ENCODE results near the gene KRT222.

GRCh38 chr17:40615068-40615840, 49.7 kb downstream of the KRT222 start:
- no peak for TF ChIP-seq EP300 (IDR thresholded peaks at IDR 0.05; ENCODE audit: low read depth in 2 of 2, low read length in 2 of 2)
- TF ChIP-seq EP300 (CRISPR knock-in tag; IDR thresholded peaks at IDR 0.05; ENCODE audit: borderline replicate concordance) = no peak
- no peak for TF ChIP-seq ZMAT3 (CRISPR knock-in tag; conservative IDR thresholded peaks at IDR 0.05)
- TF ChIP-seq USF2 (IDR thresholded peaks at IDR 0.05; ENCODE audit: low read depth, low read length) = no peak
- no peak for TF ChIP-seq USF2 (CRISPR knock-in tag; IDR thresholded peaks at IDR 0.05; ENCODE audit: borderline replicate concordance)
- TF ChIP-seq RELA (CRISPR knock-in tag; IDR thresholded peaks at IDR 0.05) = no peak
- no peak for TF ChIP-seq POLR2A (IDR thresholded peaks at IDR 0.05; ENCODE audit: insufficient read depth in 1 of 2, low read depth in 2 of 2, low read length in 2 of 2)
- TF ChIP-seq, protein P1, sequence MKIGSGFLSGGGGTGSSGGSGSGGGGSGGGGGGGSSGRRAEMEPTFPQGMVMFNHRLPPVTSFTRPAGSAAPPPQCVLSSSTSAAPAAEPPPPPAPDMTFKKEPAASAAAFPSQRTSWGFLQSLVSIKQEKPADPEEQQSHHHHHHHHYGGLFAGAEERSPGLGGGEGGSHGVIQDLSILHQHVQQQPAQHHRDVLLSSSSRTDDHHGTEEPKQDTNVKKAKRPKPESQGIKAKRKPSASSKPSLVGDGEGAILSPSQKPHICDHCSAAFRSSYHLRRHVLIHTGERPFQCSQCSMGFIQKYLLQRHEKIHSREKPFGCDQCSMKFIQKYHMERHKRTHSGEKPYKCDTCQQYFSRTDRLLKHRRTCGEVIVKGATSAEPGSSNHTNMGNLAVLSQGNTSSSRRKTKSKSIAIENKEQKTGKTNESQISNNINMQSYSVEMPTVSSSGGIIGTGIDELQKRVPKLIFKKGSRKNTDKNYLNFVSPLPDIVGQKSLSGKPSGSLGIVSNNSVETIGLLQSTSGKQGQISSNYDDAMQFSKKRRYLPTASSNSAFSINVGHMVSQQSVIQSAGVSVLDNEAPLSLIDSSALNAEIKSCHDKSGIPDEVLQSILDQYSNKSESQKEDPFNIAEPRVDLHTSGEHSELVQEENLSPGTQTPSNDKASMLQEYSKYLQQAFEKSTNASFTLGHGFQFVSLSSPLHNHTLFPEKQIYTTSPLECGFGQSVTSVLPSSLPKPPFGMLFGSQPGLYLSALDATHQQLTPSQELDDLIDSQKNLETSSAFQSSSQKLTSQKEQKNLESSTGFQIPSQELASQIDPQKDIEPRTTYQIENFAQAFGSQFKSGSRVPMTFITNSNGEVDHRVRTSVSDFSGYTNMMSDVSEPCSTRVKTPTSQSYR (CRISPR knock-in tag; IDR thresholded peaks at IDR 0.05; ENCODE audit: borderline replicate concordance) = no peak
- TF ChIP-seq MEF2D (CRISPR knock-in tag; IDR thresholded peaks at IDR 0.05) = no peak
- no peak for TF ChIP-seq HNRNPLL (IDR thresholded peaks at IDR 0.05; ENCODE audit: low read depth, low read length, poor library complexity, severe bottlenecking)
- TF ChIP-seq RAD21 (CRISPR knock-in tag; IDR thresholded peaks at IDR 0.05) = peak; percentile 95
- TF ChIP-seq, protein P2, sequence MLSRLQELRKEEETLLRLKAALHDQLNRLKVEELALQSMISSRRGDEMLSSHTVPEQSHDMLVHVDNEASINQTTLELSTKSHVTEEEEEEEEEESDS (CRISPR knock-in tag; IDR thresholded peaks at IDR 0.05; ENCODE audit: borderline replicate concordance) = no peak
- TF ChIP-seq, protein P3, sequence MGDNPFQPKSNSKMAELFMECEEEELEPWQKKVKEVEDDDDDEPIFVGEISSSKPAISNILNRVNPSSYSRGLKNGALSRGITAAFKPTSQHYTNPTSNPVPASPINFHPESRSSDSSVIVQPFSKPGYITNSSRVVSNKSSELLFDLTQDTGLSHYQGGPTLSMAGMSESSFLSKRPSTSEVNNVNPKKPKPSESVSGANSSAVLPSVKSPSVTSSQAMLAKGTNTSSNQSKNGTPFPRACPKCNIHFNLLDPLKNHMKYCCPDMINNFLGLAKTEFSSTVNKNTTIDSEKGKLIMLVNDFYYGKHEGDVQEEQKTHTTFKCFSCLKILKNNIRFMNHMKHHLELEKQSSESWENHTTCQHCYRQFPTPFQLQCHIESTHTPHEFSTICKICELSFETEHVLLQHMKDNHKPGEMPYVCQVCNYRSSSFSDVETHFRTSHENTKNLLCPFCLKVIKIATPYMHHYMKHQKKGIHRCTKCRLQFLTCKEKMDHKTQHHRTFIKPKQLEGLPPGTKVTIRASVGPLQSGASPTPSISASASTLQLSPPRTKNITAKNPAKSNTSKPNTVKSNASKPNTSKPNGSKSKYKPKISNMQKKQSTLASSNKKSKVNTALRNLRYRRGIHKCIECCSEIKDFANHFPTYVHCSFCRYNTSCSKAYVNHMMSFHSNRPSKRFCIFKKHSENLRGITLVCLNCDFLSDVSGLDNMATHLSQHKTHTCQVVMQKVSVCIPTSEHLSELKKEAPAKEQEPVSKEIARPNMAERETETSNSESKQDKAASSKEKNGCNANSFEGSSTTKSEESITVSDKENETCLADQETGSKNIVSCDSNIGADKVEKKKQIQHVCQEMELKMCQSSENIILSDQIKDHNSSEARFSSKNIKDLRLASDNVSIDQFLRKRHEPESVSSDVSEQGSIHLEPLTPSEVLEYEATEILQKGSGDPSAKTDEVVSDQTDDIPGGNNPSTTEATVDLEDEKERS (CRISPR knock-in tag; IDR thresholded peaks at IDR 0.05) = no peak
- TF ChIP-seq ZNF282 (IDR thresholded peaks at IDR 0.05; ENCODE audit: partially characterized antibody) = no peak
- TF ChIP-seq, protein P4, sequence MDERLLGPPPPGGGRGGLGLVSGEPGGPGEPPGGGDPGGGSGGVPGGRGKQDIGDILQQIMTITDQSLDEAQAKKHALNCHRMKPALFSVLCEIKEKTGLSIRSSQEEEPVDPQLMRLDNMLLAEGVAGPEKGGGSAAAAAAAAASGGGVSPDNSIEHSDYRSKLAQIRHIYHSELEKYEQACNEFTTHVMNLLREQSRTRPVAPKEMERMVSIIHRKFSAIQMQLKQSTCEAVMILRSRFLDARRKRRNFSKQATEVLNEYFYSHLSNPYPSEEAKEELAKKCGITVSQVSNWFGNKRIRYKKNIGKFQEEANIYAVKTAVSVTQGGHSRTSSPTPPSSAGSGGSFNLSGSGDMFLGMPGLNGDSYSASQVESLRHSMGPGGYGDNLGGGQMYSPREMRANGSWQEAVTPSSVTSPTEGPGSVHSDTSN (CRISPR knock-in tag; IDR thresholded peaks at IDR 0.05) = no peak

Data from HepG2 (cell line).